Measurements from ENCODE around the gene CLPTM1L.

GRCh38 chr5:1320436-1321344 is 24.2 kb downstream of the CLPTM1L start:
- no peak for TF ChIP-seq CTCF (conservative IDR thresholded peaks at IDR 0.05; ENCODE audit: low read depth, low read length)
- TF ChIP-seq EZH2 (IDR thresholded peaks at IDR 0.05; ENCODE audit: borderline replicate concordance, low read depth, low read length, poor library complexity, severe bottlenecking) = no peak

Data from A673 (cell line).